Measurements from ENCODE around the gene PTPRG. TPM values are rescaled to one million over a fixed set of nuclear protein-coding genes. Genes with fewer than 3 reads are reported as not detected.

PTPRG gene
- total RNA-seq, 2 donors from 2014 or later, result 76.5 to 108 TPM

DNA sequence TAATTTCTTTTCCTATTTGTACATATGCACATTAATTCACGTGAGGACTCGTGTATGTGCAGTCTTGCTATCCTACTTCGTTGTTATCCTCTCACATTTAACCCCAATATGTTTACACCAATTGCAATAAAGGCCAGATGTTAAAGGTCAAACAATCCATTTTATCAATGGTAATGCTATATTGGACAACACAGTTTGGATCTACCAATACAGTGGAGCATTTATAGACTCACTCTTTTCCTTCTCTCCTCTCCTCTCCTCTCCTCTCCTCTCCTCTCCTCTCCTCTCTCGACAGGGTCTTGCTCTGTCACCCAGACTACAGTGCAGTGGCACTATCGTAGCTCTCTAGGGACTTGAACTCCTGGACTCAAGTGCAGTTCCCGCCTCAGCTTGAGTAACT lies 324.0 kb downstream of the PTPRG start:
- no peak overlapping the region for H3K9ac ChIP-seq (ENCODE audit: extremely low read depth, low read length, poor library complexity, severe bottlenecking)
- H3K27ac ChIP-seq (ENCODE audit: low read depth, low read length), result no peak overlapping the region
- no peaks in the 10 kb centered on the region for H3K4me1 ChIP-seq (ENCODE audit: control insufficient read depth, insufficient read depth, low read length)
- no peaks in the 10 kb centered on the region for H3K9me3 ChIP-seq (ENCODE audit: control insufficient read depth, low read length)
- H3K27me3 ChIP-seq (ENCODE audit: control insufficient read depth, insufficient read depth, low read length, poor library complexity, severe bottlenecking), result no peaks in the 10 kb centered on the region
- H3K4me3 ChIP-seq (ENCODE audit: low read length), result no peak overlapping the region
- Mint-ChIP-seq H3K36me3 (ENCODE audit: low read depth) (no peaks in the 10 kb centered on the region), H3K27ac (no peak overlapping the region), H3K27me3 (ENCODE audit: insufficient read depth) (no peaks in the 10 kb centered on the region), H3K9me3 (no peaks in the 10 kb centered on the region), H3K4me1 (peaks cover 21% of the 10 kb centered on the region), H3K4me3 (no peak overlapping the region)
- WGBS, 2 experiments (ENCODE audit: insufficient coverage in 1 of 2, insufficient read length in 1 of 2), result 93 to 95% methylated on average over 5 to 6 of the region's 6 CpGs
- no peak for DNase-seq
- no peaks in the 10 kb centered on the region for H3K36me3 ChIP-seq (ENCODE audit: control insufficient read depth, insufficient read depth, low read length)
- TF ChIP-seq, protein P1, sequence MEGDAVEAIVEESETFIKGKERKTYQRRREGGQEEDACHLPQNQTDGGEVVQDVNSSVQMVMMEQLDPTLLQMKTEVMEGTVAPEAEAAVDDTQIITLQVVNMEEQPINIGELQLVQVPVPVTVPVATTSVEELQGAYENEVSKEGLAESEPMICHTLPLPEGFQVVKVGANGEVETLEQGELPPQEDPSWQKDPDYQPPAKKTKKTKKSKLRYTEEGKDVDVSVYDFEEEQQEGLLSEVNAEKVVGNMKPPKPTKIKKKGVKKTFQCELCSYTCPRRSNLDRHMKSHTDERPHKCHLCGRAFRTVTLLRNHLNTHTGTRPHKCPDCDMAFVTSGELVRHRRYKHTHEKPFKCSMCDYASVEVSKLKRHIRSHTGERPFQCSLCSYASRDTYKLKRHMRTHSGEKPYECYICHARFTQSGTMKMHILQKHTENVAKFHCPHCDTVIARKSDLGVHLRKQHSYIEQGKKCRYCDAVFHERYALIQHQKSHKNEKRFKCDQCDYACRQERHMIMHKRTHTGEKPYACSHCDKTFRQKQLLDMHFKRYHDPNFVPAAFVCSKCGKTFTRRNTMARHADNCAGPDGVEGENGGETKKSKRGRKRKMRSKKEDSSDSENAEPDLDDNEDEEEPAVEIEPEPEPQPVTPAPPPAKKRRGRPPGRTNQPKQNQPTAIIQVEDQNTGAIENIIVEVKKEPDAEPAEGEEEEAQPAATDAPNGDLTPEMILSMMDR (conservative IDR thresholded peaks at IDR 0.05), result no peak

DNA sequence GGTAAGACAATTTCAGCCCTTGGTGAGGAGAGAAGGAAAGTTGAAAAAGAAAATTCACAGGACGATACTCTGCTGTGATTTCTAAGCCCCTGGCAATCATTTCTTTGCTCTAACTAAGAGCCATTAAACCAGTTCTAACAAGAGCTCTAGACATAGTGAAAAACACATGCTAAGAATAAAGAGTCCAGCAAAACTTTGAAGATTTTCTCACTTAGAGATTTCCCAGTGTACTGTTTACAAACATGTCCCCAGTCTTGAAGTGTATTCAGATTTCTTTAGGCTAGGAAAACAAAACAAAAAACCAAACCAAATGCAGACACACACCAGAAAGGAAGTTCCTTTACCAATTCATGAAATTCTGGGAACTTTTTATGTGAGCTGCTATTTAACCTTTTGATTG lies 325.8 kb downstream of the PTPRG start:
- no peak overlapping the region for H3K9ac ChIP-seq (ENCODE audit: extremely low read depth, low read length, poor library complexity, severe bottlenecking)
- 83 to 92% methylated on average over 1 of the region's 1 CpG for WGBS, 2 experiments (ENCODE audit: insufficient coverage in 1 of 2, insufficient read length in 1 of 2)
- Mint-ChIP-seq H3K4me3 (no peak overlapping the region), H3K27me3 (ENCODE audit: insufficient read depth) (no peaks in the 10 kb centered on the region), H3K4me1 (peaks cover 20% of the 10 kb centered on the region), H3K9me3 (no peaks in the 10 kb centered on the region), H3K27ac (no peak overlapping the region), H3K36me3 (ENCODE audit: low read depth) (no peaks in the 10 kb centered on the region)
- no peak for DNase-seq
- no peak overlapping the region for H3K27ac ChIP-seq (ENCODE audit: low read depth, low read length)
- H3K27me3 ChIP-seq (ENCODE audit: control insufficient read depth, insufficient read depth, low read length, poor library complexity, severe bottlenecking), result no peaks in the 10 kb centered on the region
- no peaks in the 10 kb centered on the region for H3K9me3 ChIP-seq (ENCODE audit: control insufficient read depth, low read length)
- no peak overlapping the region for H3K4me3 ChIP-seq (ENCODE audit: low read length)
- TF ChIP-seq, protein P1 (conservative IDR thresholded peaks at IDR 0.05), result no peak
- no peaks in the 10 kb centered on the region for H3K4me1 ChIP-seq (ENCODE audit: control insufficient read depth, insufficient read depth, low read length)
- H3K36me3 ChIP-seq (ENCODE audit: control insufficient read depth, insufficient read depth, low read length), result no peaks in the 10 kb centered on the region

DNA sequence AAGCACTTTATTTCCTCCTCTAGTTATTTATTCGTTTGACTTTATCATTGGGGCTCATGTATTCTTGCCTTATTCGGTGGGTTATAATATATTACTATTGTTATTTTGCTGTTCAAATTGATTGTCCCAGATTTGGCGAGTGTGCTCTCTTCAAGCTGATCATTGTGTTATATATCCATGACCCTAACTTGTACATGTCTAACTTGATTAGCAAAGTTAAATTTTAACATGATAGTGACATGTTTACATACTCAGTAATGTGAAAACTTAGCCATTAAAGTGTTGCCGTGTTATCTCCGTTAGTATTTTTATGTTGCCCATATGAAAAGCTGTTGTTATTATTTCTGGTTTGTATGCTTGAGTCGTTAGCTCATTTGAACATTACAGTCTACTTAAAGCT lies 327.9 kb downstream of the PTPRG start:
- Mint-ChIP-seq H3K4me3 (no peak overlapping the region), H3K27me3 (ENCODE audit: insufficient read depth) (no peaks in the 10 kb centered on the region), H3K27ac (peak overlapping the region; percentile 1), H3K4me1 (peaks cover 27% of the 10 kb centered on the region), H3K9me3 (no peaks in the 10 kb centered on the region), H3K36me3 (ENCODE audit: low read depth) (no peaks in the 10 kb centered on the region)
- H3K27me3 ChIP-seq (ENCODE audit: control insufficient read depth, insufficient read depth, low read length, poor library complexity, severe bottlenecking), result no peaks in the 10 kb centered on the region
- 92 to 100% methylated on average over 2 to 6 of the region's 6 CpGs for WGBS, 2 experiments (ENCODE audit: insufficient coverage in 1 of 2, insufficient read length in 1 of 2)
- H3K27ac ChIP-seq (ENCODE audit: low read depth, low read length), result no peak overlapping the region
- H3K4me3 ChIP-seq (ENCODE audit: low read length), result no peak overlapping the region
- DNase-seq, result no peak
- no peaks in the 10 kb centered on the region for H3K36me3 ChIP-seq (ENCODE audit: control insufficient read depth, insufficient read depth, low read length)
- no peaks in the 10 kb centered on the region for H3K4me1 ChIP-seq (ENCODE audit: control insufficient read depth, insufficient read depth, low read length)
- no peaks in the 10 kb centered on the region for H3K9me3 ChIP-seq (ENCODE audit: control insufficient read depth, low read length)
- no peak overlapping the region for H3K9ac ChIP-seq (ENCODE audit: extremely low read depth, low read length, poor library complexity, severe bottlenecking)
- TF ChIP-seq, protein P1 (conservative IDR thresholded peaks at IDR 0.05), result no peak
